Measurements from ENCODE around the gene ALPK1.
"Not testable (repeated sequence)": the region's sequence is repeated elsewhere in the genome, so short reads cannot be mapped to it uniquely, and the experiment has no call there.

Gene ALPK1

GRCh38 chr4:112425823-112426222 lies 128.7 kb downstream of the ALPK1 start:
- TF ChIP-seq, protein P1, sequence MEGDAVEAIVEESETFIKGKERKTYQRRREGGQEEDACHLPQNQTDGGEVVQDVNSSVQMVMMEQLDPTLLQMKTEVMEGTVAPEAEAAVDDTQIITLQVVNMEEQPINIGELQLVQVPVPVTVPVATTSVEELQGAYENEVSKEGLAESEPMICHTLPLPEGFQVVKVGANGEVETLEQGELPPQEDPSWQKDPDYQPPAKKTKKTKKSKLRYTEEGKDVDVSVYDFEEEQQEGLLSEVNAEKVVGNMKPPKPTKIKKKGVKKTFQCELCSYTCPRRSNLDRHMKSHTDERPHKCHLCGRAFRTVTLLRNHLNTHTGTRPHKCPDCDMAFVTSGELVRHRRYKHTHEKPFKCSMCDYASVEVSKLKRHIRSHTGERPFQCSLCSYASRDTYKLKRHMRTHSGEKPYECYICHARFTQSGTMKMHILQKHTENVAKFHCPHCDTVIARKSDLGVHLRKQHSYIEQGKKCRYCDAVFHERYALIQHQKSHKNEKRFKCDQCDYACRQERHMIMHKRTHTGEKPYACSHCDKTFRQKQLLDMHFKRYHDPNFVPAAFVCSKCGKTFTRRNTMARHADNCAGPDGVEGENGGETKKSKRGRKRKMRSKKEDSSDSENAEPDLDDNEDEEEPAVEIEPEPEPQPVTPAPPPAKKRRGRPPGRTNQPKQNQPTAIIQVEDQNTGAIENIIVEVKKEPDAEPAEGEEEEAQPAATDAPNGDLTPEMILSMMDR (IDR thresholded peaks at IDR 0.05; ENCODE audit: borderline replicate concordance, control extremely low read depth, extremely low read depth, insufficient read depth, missing control alignments), result no peak
- in situ Hi-C loops (cut with MboI; ENCODE audit: low sequenced_read_pairs, unreplicated experiment), result no loop called here
- no peak for DNase-seq (ENCODE audit: low spot score)

- in situ Hi-C loops (cut with MboI; ENCODE audit: low sequenced_read_pairs, unreplicated experiment), result no loop called here
- TF ChIP-seq, protein P1 (IDR thresholded peaks at IDR 0.05; ENCODE audit: borderline replicate concordance, control extremely low read depth, extremely low read depth, insufficient read depth, missing control alignments), result no peak
- DNase-seq (ENCODE audit: low spot score), result no peak
Observed at GRCh38 chr4:112426416-112426815, 129.2 kb downstream of the ALPK1 start.

- in situ Hi-C loops (cut with MboI; ENCODE audit: low sequenced_read_pairs, unreplicated experiment), result no loop called here
- no peak for DNase-seq (ENCODE audit: low spot score)
- TF ChIP-seq, protein P1 (IDR thresholded peaks at IDR 0.05; ENCODE audit: borderline replicate concordance, control extremely low read depth, extremely low read depth, insufficient read depth, missing control alignments), result no peak
Observed at GRCh38 chr4:112431158-112431557, 134.0 kb downstream of the ALPK1 start.

- no peak for DNase-seq (ENCODE audit: low spot score)
- TF ChIP-seq, protein P1 (IDR thresholded peaks at IDR 0.05; ENCODE audit: borderline replicate concordance, control extremely low read depth, extremely low read depth, insufficient read depth, missing control alignments), result no peak
- in situ Hi-C loops (cut with MboI; ENCODE audit: low sequenced_read_pairs, unreplicated experiment), result no loop called here
Observed at GRCh38 chr4:112436987-112437386, 139.8 kb downstream of the ALPK1 start.

DNA sequence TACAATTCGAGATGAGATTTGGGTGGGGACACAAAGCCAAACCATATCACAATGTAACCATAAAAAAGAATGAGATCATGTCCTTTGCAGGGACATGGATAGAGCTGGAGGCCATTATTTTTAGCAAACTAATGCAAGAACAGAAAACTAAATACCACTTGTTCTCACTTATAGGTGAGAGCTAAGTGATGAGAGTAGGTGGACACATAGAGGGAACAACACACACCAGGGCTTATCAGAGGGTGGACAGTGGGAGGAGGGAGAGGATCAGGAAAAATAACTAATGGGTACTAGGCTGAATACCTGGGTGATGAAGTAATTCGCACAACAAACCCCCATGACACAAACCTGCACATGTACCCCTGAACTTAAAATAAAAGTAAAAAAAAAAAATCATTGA lies 145.1 kb downstream of the ALPK1 start:
- in situ Hi-C loops (cut with MboI; ENCODE audit: low sequenced_read_pairs, unreplicated experiment); DNase-seq (ENCODE audit: low spot score): not testable (repeated sequence)

DNA sequence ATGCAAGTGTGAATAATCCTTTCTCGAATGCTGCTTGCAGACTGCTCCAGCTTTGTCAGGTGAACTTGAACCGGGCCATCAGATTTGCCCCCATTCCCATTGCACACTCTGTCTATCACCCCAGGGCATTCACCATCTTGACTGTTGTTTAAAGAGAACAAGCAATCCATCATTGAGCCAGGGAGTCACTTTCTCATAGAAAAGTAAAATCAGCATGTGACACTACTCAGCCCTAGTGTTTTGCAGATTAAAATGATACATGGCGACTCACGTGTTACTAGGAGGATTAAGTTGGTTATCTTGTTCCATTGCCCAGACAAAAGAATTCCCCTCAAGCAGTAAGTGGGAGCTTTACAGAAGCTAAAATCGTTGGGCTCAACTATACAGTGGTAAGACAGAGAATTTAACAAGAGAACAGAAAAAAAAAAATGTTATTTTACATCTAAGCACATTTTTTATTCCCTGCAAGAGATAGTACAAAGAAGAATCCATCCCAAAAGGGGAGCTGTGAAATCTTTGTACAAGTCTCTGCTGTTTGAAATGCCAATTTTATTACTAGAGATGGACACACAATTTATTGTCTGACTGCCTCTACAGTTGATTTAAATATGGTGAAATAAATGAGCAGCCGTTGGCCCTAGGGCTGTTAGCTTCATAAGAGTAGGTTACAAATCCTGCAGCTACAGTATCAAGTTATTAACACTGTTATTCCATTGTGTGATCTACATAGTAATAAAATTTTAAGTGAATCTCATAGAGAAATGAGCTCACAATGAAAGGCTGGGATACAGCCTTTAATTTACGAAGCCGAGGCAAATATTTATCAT lies 151.3 kb downstream of the ALPK1 start:
- in situ Hi-C loops (cut with MboI; ENCODE audit: low sequenced_read_pairs, unreplicated experiment), result no loop called here
- TF ChIP-seq, protein P1 (IDR thresholded peaks at IDR 0.05; ENCODE audit: borderline replicate concordance, control extremely low read depth, extremely low read depth, insufficient read depth, missing control alignments), result no peak

GRCh38 chr4:112449708-112450107 lies 152.5 kb downstream of the ALPK1 start:
- TF ChIP-seq, protein P1 (IDR thresholded peaks at IDR 0.05; ENCODE audit: borderline replicate concordance, control extremely low read depth, extremely low read depth, insufficient read depth, missing control alignments), result no peak
- no peak for DNase-seq (ENCODE audit: low spot score)
- in situ Hi-C loops (cut with MboI; ENCODE audit: low sequenced_read_pairs, unreplicated experiment), result no loop called here

More for the DNA sequence above, 151.3 kb downstream of the ALPK1 start:
- no peak for DNase-seq (ENCODE audit: low spot score)

All from GM13976 (cell line).